Peyer's patch (tissue), 4 donors: ENCODE measurements around the gene ARHGEF35. TPM values are rescaled to one million over a fixed set of nuclear protein-coding genes. Genes with fewer than 3 reads are reported as not detected.
A peak's percentile ranks its signal among the peaks of the same experiment; 100 is the strongest.
"Not testable (repeated sequence)": the region's sequence is repeated elsewhere in the genome, so short reads cannot be mapped to it uniquely, and the experiment has no call there.

Experiments used
- DNase-seq, 3 donors: peaks; one replicate each; pipeline ENCODE4 v3.0.0-alpha.2; 2017 to 2019
- H3K27ac ChIP-seq, 4 donors: fragments of 200-600 bp; sonication (generic); one replicate each; pipeline ENCODE4 v1.5.1; 2016 to 2019
- H3K27me3 ChIP-seq, 2 donors: fragments of 200-600 bp; sonication (generic); one replicate each; pipeline ENCODE4 v1.5.1; 2019
- H3K36me3 ChIP-seq, 3 donors: fragments of 200-600 bp; sonication (generic); one replicate each; pipeline ENCODE4 v1.5.1; 2016 to 2019
- H3K4me1 ChIP-seq, 4 donors: fragments of 200-600 bp; sonication (generic); one replicate each; pipeline ENCODE4 v1.5.1; 2016 to 2019
- H3K4me3 ChIP-seq, 4 donors: fragments of 200-600 bp; sonication (generic); 1 replicate in 3 of 4; 2 replicates in 1 of 4; pipeline ENCODE4 v1.5.1; 2016 to 2019; ENCODE audit warnings: mild to moderate bottlenecking in 1 of 4
- H3K9me3 ChIP-seq, 4 donors: fragments of 200-600 bp; sonication (generic); one replicate each; pipeline ENCODE4 v1.5.1; 2016 to 2019; ENCODE audit warnings: mild to moderate bottlenecking in 1 of 4
- POLR2A ChIP-seq, 2 donors: fragments of 450-650 bp; IDR thresholded peaks; one replicate each; pipeline ENCODE4 v1.5.1; 2017; ENCODE audit warnings: antibody characterized with exemption in 2 of 2, mild to moderate bottlenecking in 2 of 2, moderate library complexity in 2 of 2
- total RNA-seq, 4 donors: library from RNA; depleted of rRNA; stranded (reverse); fragments of >200 nt; gene quantifications; one replicate each; pipeline ENCODE4 v1.1.0, GENCODE V29; 2016
- TF ChIP-seq, protein P1 (sequence below), 6 experiments: fragments of 450-650 bp in 4 of 6; fragments of 200-600 bp in 2 of 6; sonication (generic) in 1 of 6; IDR thresholded peaks; one replicate each; pipeline ENCODE4 v1.5.1; 2017 to 2019; ENCODE audit warnings: antibody characterized with exemption in 6 of 6, mild to moderate bottlenecking in 3 of 6, moderate library complexity in 1 of 6

The ARHGEF35 gene
- total RNA-seq, 4 donors from 2014 or later, result 8.3 to 18.9 (median 16.1) TPM

DNA sequence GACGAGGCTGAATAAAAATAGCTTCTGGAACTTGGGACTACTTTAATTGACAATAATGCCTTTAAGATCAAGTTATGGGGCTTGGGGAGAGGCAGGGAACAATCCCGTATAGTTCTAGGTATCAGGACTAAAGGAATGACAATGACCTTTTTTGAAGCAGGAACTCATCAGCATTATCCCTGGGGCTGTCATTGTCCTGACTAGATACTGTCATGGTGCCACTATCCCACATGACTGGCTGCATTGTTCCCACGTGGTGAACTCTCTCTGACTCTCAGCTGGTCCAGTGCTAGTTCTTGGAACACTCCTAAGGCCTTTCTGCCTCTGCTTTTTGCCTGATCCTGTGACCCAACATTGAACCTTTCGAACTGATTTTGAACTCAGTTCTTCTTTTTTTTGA lies 3.3 kb upstream of the ARHGEF35 start:
- H3K4me3 ChIP-seq, DNase-seq, H3K27ac ChIP-seq, H3K4me1 ChIP-seq, H3K36me3 ChIP-seq, H3K27me3 ChIP-seq, H3K9me3 ChIP-seq: not testable (repeated sequence)

DNA sequence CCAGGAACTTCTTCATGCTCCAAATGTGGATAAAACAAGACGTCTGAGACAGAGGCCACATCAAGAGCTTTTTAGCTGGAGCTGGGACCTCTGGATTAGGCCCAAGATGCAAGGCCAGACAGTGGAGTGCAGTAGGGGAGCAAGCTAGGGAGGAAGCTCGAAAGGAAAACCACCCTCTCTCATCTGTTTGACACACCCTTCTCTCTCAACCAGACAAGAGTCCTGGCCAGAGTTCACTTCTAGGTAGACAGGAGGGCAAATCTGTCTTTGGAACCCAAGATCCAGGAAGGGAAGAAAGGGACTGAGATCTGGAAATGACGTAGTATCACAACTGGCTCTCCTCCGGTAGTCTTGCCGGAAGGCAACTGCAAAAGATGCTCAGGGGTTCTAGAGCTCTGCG lies 1.2 kb downstream of the ARHGEF35 start:
- H3K4me3 ChIP-seq, H3K36me3 ChIP-seq, H3K9me3 ChIP-seq, H3K4me1 ChIP-seq, H3K27me3 ChIP-seq, DNase-seq, H3K27ac ChIP-seq: not testable (repeated sequence)

DNA sequence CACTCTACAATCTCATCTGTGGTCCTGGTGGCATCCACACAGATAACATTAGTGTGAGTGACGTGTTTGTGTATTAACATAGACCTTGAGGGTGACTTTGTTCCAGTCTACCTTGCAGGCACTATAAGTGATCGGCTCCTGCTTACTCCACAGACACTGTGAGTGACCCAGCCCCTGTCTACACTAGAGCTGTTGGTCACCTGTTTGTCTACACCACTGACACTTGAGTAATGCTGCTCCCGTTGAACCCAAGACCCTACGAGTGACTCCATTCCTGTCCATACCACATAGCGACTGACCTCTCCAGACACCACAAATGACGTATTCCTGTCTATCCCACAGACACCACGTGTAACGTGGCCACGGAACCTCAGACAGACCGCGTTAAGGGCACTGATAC lies 1.9 kb downstream of the ARHGEF35 start:
- not testable (repeated sequence) for H3K4me1 ChIP-seq, DNase-seq, H3K4me3 ChIP-seq, H3K27me3 ChIP-seq, H3K36me3 ChIP-seq, H3K27ac ChIP-seq, H3K9me3 ChIP-seq

DNA sequence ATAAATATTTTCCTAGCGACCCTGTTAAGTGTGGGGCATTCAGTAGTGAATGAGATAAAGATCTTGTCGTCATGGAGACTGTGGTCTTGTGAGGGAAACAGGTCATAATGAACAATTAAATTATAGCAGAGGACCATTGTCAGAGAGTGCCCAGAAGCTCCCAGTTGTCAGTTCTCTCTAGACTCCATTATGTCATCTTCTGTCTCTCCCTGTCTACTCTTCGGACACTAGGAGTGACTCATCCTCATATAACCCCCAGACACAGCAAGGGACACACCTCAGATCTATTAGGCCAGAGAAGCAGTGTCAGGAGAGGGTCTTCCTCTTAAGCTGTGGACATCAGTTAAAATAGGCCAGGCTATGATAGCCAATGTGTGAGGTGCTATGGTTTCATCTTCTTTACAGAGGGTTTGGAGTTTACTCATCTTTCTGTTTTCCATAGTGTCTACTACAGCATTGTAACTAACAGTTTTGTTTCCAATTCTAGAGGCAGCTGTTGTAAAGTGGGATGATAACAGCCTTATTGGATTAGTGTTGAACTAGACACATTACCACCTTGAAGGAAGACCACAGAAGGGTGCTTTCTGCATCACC lies 7.0 kb downstream of the ARHGEF35 start:
- H3K4me1 ChIP-seq, H3K9me3 ChIP-seq, H3K27me3 ChIP-seq, H3K36me3 ChIP-seq, H3K27ac ChIP-seq, H3K4me3 ChIP-seq, DNase-seq: not testable (repeated sequence)

DNA sequence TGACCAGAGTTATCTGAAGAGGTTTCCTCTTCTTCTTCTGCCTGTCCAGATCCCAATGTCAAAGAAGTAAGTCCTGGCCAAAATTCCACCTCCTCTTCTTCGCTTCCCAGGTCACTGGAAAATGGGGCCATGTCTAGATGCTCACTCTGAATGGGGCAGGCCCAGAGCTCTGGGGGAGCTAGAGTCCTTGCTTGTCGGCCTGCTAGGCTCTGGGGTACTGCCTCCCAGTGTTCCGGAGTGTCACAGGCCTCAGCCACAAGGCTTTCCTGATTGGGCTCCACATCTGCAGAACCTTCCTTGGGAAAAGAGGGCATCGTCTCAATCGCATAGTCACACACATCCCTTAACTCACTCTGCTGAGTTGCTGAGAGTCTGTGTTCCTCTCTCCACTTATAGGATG lies 7.8 kb downstream of the ARHGEF35 start:
- not testable (repeated sequence) for H3K27ac ChIP-seq, H3K9me3 ChIP-seq, H3K27me3 ChIP-seq, H3K36me3 ChIP-seq, H3K4me3 ChIP-seq, DNase-seq, H3K4me1 ChIP-seq

DNA sequence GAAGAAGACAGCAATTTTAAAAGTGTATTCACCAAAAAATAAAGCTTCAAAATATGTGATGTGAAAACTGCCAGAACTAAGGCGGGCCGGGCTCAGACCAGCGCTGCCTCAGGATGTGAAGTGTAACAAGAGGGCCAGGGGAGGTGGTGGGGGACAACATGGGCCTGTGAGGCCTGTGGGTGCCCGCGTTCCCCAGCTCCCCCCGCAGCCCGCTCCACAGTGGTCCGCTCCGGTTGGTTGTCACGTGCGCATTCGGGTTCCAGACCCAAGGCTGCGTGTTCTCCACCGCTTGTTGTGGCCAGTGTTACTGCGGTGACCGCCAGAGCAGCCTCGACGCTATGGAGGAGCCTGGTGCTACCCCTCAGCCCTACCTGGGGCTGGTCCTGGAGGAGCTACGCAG lies 12.5 kb downstream of the ARHGEF35 start, which contains the start of gene CTAGE4:
CTAGE4 (plus strand) TSS at position 301 of the 400 bp plus-strand sequence; CDS start at position 339, 38 bp downstream.
- not testable (repeated sequence) for H3K36me3 ChIP-seq, DNase-seq, H3K9me3 ChIP-seq, H3K4me3 ChIP-seq, H3K4me1 ChIP-seq, H3K27ac ChIP-seq, H3K27me3 ChIP-seq

DNA sequence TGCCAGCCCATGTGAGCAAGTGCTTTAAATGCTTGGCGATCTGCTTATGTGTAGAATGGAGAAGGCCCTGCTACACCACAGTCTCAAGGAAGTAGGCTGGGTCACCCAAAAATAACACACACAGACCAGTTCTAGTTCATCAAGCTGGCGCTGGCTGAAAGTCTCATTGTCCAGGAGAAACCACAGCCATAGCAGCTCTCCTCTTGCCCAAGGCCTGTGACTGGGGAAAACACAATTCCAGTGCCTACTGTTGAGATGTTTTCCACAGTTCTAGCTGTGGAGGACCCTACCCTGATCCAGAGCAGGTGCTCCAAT lies 16.5 kb downstream of the ARHGEF35 start:
- H3K36me3 ChIP-seq, H3K27ac ChIP-seq, H3K27me3 ChIP-seq, H3K4me3 ChIP-seq, H3K4me1 ChIP-seq, H3K9me3 ChIP-seq, DNase-seq: not testable (repeated sequence)

DNA sequence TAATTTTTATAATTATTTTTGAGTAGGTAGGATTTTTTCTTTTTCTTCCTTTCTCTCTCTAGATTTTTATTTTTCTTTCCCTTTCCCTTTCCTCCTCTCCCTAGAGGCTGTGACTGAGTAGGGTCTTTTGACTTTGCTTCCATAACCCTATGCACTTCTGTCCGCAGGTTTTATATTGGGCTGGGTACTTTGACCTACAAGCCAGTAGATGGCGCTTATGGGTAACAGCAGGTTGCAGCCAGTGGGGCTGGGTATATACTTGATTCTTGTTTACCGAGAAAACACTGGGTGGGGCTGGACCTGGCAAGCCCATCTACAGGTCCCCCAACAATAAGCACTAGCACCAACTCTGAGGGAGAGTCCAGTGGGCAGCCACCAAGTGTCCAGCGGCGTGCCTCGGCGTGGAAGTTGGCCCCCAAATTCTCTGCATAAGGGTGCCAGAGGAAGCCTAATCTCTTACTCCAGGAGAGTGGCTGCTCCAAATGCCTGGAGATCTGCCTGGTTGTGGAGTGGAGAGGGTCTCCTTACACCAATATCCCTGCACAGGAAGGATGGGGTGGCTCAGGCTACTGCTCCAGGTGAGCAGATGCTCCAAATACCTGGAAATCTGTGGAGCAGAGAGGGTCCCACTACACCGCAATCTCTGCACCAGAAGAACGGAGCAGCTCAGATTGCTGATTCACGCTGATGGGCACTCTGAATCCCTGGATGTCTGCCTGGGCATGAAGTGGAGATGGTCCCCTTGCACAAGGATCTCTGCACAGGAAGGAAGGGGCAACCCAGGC lies 17.1 kb downstream of the ARHGEF35 start:
- H3K4me3 ChIP-seq, H3K9me3 ChIP-seq, H3K27ac ChIP-seq, H3K27me3 ChIP-seq, H3K4me1 ChIP-seq, H3K36me3 ChIP-seq: not testable (repeated sequence)
- TF ChIP-seq, protein P1, sequence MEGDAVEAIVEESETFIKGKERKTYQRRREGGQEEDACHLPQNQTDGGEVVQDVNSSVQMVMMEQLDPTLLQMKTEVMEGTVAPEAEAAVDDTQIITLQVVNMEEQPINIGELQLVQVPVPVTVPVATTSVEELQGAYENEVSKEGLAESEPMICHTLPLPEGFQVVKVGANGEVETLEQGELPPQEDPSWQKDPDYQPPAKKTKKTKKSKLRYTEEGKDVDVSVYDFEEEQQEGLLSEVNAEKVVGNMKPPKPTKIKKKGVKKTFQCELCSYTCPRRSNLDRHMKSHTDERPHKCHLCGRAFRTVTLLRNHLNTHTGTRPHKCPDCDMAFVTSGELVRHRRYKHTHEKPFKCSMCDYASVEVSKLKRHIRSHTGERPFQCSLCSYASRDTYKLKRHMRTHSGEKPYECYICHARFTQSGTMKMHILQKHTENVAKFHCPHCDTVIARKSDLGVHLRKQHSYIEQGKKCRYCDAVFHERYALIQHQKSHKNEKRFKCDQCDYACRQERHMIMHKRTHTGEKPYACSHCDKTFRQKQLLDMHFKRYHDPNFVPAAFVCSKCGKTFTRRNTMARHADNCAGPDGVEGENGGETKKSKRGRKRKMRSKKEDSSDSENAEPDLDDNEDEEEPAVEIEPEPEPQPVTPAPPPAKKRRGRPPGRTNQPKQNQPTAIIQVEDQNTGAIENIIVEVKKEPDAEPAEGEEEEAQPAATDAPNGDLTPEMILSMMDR (IDR thresholded peaks at IDR 0.05), result peak in 5 of 6 experiments; percentile 13 to 69 (median 54)
- DNase-seq, result peak in 2 of 3 donors; percentile 18 to 59

DNA sequence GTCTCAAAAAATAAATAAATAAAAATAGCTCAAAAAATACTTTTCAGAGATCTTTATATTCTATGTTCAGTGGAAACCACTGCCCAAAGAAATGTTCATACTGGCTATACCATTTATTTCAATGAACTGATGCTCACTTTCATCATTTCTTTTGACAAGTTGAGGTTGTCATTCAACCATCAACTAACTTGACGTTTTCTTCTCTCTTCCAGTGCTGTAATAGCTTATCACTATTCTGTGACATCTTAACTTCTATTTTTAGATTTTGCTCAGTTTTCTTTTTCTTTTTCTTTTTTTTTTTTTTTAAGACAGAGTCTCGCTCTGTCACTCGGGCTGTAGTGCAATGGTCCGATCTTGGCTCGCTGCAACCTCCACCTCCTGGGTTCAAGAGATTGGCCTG lies 21.0 kb downstream of the ARHGEF35 start:
- no peaks in the 10 kb centered on the region for H3K27me3 ChIP-seq
- no peaks in the 10 kb centered on the region for H3K9me3 ChIP-seq
- H3K4me1 ChIP-seq, result no peaks in the 10 kb centered on the region
- no peak overlapping the region for H3K4me3 ChIP-seq
- no peak for TF ChIP-seq POLR2A (IDR thresholded peaks at IDR 0.05)
- TF ChIP-seq, protein P1 (IDR thresholded peaks at IDR 0.05), result no peak
- no peak for DNase-seq
- H3K36me3 ChIP-seq, result no peaks in the 10 kb centered on the region
- no peak overlapping the region for H3K27ac ChIP-seq

DNA sequence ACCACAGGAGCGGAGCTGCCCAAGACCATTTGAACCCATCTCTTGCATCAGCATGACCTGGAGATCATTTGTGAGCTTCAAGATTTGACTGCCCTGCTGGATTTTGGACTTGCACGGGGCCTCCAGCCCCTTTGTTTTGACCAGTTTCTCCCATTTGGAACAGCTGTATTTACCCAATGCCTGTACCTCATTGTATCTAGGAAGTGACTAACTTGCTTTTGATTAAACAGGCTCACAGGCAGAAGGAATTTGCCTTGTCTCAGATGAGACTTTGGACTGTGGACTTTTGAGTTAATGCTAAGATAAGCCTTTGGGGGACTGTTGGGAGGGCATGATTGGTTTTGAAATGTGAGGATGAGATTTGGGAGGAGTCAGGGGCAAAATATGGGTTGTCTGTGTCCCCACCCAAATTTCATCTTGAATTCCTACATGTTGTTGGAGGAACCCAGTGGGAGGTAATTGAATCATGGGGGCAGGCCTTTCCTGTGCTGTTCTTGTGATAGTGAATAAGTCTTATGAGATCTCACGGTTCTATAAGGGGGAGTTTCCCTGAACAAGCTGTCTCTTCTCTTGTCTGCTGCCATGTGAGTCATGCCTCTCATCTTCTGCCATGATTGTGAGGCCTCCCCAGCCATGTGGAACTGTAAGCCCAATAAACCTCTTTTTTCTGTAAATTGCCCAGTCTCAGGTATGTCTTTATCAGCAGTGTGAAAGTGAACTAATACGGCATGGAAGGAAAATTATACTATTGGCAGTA lies 23.9 kb downstream of the ARHGEF35 start:
- DNase-seq, H3K27me3 ChIP-seq, H3K4me1 ChIP-seq, H3K4me3 ChIP-seq, H3K36me3 ChIP-seq, H3K9me3 ChIP-seq, H3K27ac ChIP-seq: not testable (repeated sequence)
